Measurements from ENCODE around the gene PHKB. TPM values are rescaled to one million over a fixed set of nuclear protein-coding genes. Genes with fewer than 3 reads are reported as not detected.

PHKB gene
- total and polyA plus RNA-seq, 2 of the 8 experiments (the other 6 are each of a cell fraction or from before 2014, with no cell fraction given): 18.6 to 38.3 TPM

- TF ChIP-seq EP300 (IDR thresholded peaks at IDR 0.05; ENCODE audit: borderline replicate concordance in 1 of 2, low read depth in 2 of 2, low read length in 2 of 2): no peak
These were observed 48.1 kb upstream of the PHKB start (continued) for GRCh38 chr16:47413041-47413440.

Measured in H1 (cell line).